Pancreas (tissue), 10 donors: ENCODE measurements around the gene PIP5K1C. TPM values are rescaled to one million over a fixed set of nuclear protein-coding genes. Genes with fewer than 3 reads are reported as not detected.

Experiments used
- ATAC-seq, 4 donors: fragments of 200-7000 bp; cut with Tn5 transposase; one replicate each; pipeline versions ENCODE4 v1.8.0 to v1.9.1; 2020; ENCODE audit warnings: mild to moderate bottlenecking in 4 of 4, moderate library complexity in 4 of 4
- DNase-seq, 6 donors: peaks; one replicate each; pipeline ENCODE4 v3.0.0-alpha.2; 2020
- FAIRE-seq: peaks from 2 replicates; lab custom pipeline; 2012; peaks lifted over from hg19 to GRCh38; lab: Jason Lieb, UNC
- H3K27ac ChIP-seq, 4 donors: fragments of 200-600 bp; sonication (generic); 1 replicate in 3 of 4; 2 replicates in 1 of 4; pipeline versions ENCODE4 v1.5.0 to v1.8.0; 2020
- H3K27me3 ChIP-seq, 4 donors: fragments of 200-600 bp; one replicate each; pipeline ENCODE4 v1.8.0; 2021
- H3K36me3 ChIP-seq, 3 donors: fragments of 200-600 bp; sonication (generic) in 1 of 3; one replicate each; pipeline versions ENCODE4 v1.5.0 to v1.8.0; 2020 to 2021
- H3K4me1 ChIP-seq, 3 donors: fragments of 200-600 bp; one replicate each; pipeline ENCODE4 v1.8.0; 2021
- H3K4me3 ChIP-seq, 4 donors: fragments of 200-600 bp; sonication (generic) in 2 of 4; one replicate each; pipeline versions ENCODE4 v1.5.0 to v1.8.0; 2020 to 2021
- H3K9me3 ChIP-seq, 4 donors: fragments of 200-600 bp; one replicate each; pipeline ENCODE4 v1.8.0; 2021
- CTCF ChIP-seq, 4 donors: fragments of 200-600 bp; sonication (generic) in 3 of 4; IDR thresholded peaks; one replicate each; pipeline versions ENCODE4 v1.5.0 to v1.8.0; 2021; ENCODE audit warnings: antibody characterized with exemption in 4 of 4
- WGBS, 2 donors: extraction: QIAGEN DNeasy Blood & Tissue Kit; methylation state at CpG; one replicate each; pipeline ENCODE4 v1.1.7; 2013; 5-methylcytosine and 5-hydroxymethylcytosine counted together
- intact Hi-C, 3 donors: fragments of 100-400 bp; cut with DNase I; formaldehyde crosslinking; loops; one replicate each; pipeline versions ENCODE4 v1.11.1 to v1.14.2; 2022
- polyA plus RNA-seq, 2 donors: library from polyadenylated mRNA; stranded (reverse); fragments of 200-250 nt; gene quantifications; one replicate each; pipeline ENCODE4 v1.2.3, GENCODE V29; 2013
- total RNA-seq, 6 donors: library from RNA; stranded (reverse); fragmentation: NEBNext Ultra II Directional in 4 of 6; extraction: Animal tissue kit (Norgen Biotek cat#: 25700) in 4 of 6; gene quantifications; one replicate each; pipeline versions ENCODE4 v1.2.1 to v1.2.4, GENCODE V29; 2021 to 2023
- donor health status: healthy with polysubstance abuse.
- donor health status: DM: no; HTN: no; CAD: no; lungs with moderate emphysema.
- donor health status: DM: no; HTN: no; CAD: no.
- donor health status: control.
- donor health status: control.
- donor health status: Bipolar disorder and iron deficiency.
- donor health status: DM: yes; HTN: yes; CAD: no.
- donor health status: DM: no; HTN: no; CAD: no.
- donor health status: DM: no; HTN: no; CAD: no.
- donor health status: DM: yes; HTN: yes; CAD: no.

Gene PIP5K1C
- total and polyA plus RNA-seq, 8 donors: 12.9 to 24.8 (median 14.9) TPM

- FAIRE-seq (no peak), ATAC-seq (no peak), DNase-seq (peak in 1 of 6 donors; percentile 22)
- no peak for TF ChIP-seq CTCF (IDR thresholded peaks at IDR 0.05)
- WGBS, 2 donors: 93 to 95% methylated on average over 18 of the region's 18 CpGs
- H3K27ac ChIP-seq: no peak overlapping the region
- intact Hi-C loops: no loop called here
- H3K9me3 ChIP-seq: no peaks in the 10 kb centered on the region
- no peaks in the 10 kb centered on the region for H3K27me3 ChIP-seq
- H3K4me1 ChIP-seq: no peaks in the 10 kb centered on the region
- no peaks in the 10 kb centered on the region for H3K36me3 ChIP-seq
- no peak overlapping the region for H3K4me3 ChIP-seq
Measured at GRCh38 chr19:3663838-3664237, 36.4 kb downstream of the PIP5K1C start.

- TF ChIP-seq CTCF (IDR thresholded peaks at IDR 0.05): no peak
- ATAC-seq (no peak), FAIRE-seq (no peak), DNase-seq (no peak)
- no peaks in the 10 kb centered on the region for H3K9me3 ChIP-seq
- H3K27me3 ChIP-seq: no peaks in the 10 kb centered on the region
- no peak overlapping the region for H3K4me3 ChIP-seq
- WGBS, 2 donors: 93 to 95% methylated on average over 27 to 34 of the region's 34 CpGs
- intact Hi-C loops: no loop called here
- peaks cover 0 to 7% (median 0%) of the 10 kb centered on the region in 3 donors for H3K36me3 ChIP-seq
- no peaks in the 10 kb centered on the region for H3K4me1 ChIP-seq
- no peak overlapping the region for H3K27ac ChIP-seq
Measured at GRCh38 chr19:3661284-3662238, 38.7 kb downstream of the PIP5K1C start.

GRCh38 chr19:3660493-3661219 lies 39.6 kb downstream of the PIP5K1C start:
- intact Hi-C loops: no loop called here
- DNase-seq: no peak
- H3K9me3 ChIP-seq: no peaks in the 10 kb centered on the region
- H3K27ac ChIP-seq: no peak overlapping the region
- no peaks in the 10 kb centered on the region for H3K27me3 ChIP-seq
- no peaks in the 10 kb centered on the region for H3K4me1 ChIP-seq
- TF ChIP-seq CTCF (IDR thresholded peaks at IDR 0.05): no peak
- H3K36me3 ChIP-seq: peaks cover 0 to 13% (median 0%) of the 10 kb centered on the region in 3 donors
- 90% methylated on average over 23 of the region's 23 CpGs for WGBS, 2 donors
- no peak for FAIRE-seq
- no peak overlapping the region for H3K4me3 ChIP-seq
- ATAC-seq: no peak

GRCh38 chr19:3659746-3660112 lies 40.5 kb downstream of the PIP5K1C start:
- Histone ChIP-seq H3K4me3 (no peak overlapping the region), H3K4me1 (no peaks in the 10 kb centered on the region), H3K27me3 (no peaks in the 10 kb centered on the region), H3K27ac (no peak overlapping the region), H3K9me3 (no peaks in the 10 kb centered on the region), H3K36me3 (peaks cover 0 to 14% (median 0%) of the 10 kb centered on the region in 3 donors)
- no peak for ATAC-seq
- no peak for TF ChIP-seq CTCF (IDR thresholded peaks at IDR 0.05)
- intact Hi-C loops: no loop called here
- no peak for FAIRE-seq
- WGBS, 2 donors: 95 to 97% methylated on average over 22 of the region's 22 CpGs
- peak in 1 of 6 donors; percentile 55 for DNase-seq
